DMS79 (cell line): ENCODE data around the gene SIAH1.
"Not testable (repeated sequence)": the region's sequence is repeated elsewhere in the genome, so short reads cannot be mapped to it uniquely, and the experiment has no call there.

Source experiments
- DNase-seq: peaks from one replicate; lab custom pipeline; 2025; lab: John Stamatoyannopoulos, UW

Gene SIAH1

GRCh38 chr16:48332978-48333377, 52.2 kb downstream of the SIAH1 start:
- DNase-seq: no peak

DNA sequence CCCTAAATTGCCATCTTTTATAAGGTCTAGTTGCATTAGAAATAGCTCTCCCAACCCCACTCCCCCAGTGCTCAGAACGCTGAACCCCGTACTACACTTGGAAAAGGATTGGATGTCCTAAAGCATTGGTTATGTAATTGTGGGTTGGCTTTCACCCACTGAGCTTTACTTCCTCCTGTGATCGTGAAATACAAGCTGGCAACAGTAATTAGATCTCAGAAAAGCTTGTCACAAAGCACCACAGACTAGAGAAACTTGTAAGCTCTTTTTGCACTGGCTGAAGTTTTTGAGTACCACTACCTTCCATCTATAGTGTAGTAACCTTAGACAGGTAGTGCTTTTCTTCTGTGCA, 54.4 kb downstream of the SIAH1 start:
- no peak for DNase-seq

GRCh38 chr16:48330189-48330840, 54.9 kb downstream of the SIAH1 start:
- DNase-seq: no peak

GRCh38 chr16:48329138-48329537, 56.1 kb downstream of the SIAH1 start:
- DNase-seq: no peak

DNA sequence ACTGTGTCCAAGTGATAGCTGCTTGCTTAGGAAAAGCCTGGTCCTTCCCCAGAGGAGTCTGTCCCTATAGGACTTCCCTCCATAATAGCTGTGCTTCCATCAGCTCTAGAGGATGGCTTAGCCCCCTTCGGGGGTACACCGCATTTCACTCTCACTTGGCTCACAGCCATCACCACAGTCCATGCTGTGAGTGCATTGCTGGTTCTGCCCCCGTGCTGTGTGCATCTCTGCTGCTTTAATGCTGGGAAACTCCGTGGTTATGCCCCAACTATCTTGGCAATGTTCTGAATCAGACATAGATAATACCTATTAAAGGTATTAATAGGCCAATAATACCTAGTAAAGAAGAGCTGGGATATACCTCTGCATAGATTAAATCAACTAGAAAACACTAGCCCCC, 58.3 kb downstream of the SIAH1 start:
- DNase-seq: no peak

- DNase-seq: no peak
Measured at GRCh38 chr16:48323783-48324775, 61.1 kb downstream of the SIAH1 start.

DNA sequence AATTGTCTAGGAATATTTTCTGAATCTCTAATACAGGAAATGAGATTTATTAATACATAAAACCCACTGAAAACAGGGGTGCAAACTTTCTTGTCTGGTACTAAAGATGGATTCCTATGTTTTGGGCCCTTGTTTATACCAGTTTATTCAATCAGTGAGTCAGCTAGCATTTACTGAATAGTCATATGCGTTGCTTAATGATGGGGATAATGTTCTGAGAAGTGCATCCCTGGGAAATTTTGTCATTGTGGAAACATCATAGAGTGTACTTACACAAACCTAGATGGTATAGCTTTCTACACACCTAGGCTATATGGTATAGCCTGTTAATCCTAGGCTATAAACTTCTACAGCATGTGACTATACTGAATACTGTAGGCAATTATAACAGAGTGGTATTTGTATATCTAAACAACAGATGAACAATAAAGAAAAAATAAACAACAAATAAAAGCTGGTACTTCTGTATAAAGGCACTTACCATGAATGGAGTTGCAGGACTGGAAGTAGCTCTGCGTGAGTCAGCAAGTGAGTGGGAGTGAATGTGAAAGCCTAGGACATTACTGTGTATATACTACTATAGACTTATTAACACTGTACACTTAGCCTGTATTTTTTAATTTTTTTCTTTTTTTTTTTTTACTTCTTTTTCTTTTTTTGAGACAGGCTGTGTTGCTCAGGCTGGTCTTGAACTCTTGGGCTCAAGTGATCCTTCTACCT, 63.7 kb downstream of the SIAH1 start:
- no peak for DNase-seq

GRCh38 chr16:48318630-48319029, 66.6 kb downstream of the SIAH1 start:
- no peak for DNase-seq

GRCh38 chr16:48317614-48318315, 67.4 kb downstream of the SIAH1 start:
- no peak for DNase-seq

DNA sequence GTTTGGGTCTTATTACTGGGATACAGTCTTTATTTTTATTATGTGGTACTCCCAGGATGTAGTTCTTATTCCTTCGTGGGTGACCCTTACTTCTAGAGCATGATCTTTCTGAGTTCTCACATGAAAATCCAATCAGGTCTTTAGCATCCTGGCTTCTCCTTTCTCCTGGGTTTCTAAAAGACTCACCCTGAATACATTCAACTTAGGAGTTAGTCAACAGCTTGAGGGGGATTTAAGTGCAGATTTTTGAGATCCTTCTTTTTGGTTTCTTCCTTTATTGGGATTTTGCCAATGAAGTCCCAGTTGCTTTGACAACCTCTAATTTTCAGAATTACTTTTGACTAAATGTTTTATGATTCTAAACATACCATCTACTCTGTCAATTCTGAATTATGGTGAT, 68.2 kb downstream of the SIAH1 start:
- no peak for DNase-seq

DNA sequence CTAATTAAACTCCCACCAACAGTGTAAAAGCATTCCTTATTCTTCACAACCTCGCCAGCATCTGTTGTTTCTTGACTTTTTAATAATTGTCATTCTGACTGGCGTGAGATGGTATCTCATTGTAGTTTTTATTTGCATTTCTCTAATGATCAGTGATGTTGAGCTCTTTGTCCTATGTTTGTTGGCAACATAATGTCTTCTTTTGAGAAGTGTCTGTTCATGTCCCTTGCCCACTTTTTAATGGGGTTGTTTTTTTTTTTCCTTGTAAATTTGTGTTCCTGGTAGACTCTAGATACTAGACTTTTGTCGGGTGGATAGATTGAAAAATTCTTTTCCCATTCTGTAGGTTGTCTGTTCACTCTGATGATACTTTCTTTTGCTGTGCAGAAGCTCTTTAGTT, 71.3 kb downstream of the SIAH1 start:
- not testable (repeated sequence) for DNase-seq

DNA sequence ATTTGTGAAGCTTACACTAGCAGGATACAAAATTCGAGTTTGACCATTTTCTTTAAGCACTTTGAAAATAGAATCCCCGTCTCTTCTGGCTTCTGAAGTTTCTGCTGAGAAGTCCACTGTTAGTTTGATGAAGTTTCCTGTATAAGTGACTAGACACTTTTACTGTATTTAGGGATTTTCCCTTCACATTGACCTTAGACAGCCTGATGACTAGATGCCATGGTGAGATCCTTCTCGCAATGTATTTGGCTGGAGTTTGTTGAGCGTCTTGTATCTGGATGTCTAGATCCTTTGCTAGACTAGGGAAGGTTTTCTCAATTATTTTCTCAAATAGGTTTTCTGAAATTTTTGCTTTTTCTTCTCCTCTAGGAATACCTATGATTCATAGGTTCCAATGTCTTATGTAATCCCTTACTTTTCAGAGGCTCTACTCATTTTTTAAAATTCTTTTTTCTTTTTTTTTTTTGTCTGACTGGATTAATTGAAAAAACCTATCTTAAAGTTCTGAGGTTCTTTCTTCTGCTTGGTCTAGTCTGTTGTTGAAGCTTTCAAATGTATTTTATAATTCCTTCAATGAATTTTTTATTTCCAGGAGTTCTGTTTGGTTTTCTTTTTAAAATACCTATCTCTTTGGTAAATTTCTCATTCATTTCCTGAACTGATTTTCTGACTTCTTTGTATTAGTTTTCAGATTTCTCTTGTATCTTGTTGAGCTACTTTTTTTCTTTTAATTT, 74.1 kb downstream of the SIAH1 start:
- DNase-seq: no peak
